Glutamatergic neuron (in vitro differentiated cells): ENCODE data around the gene SLC35B3. TPM values are rescaled to one million over a fixed set of nuclear protein-coding genes. Genes with fewer than 3 reads are reported as not detected.

Source experiments
- DNase-seq: peaks from one replicate; pipeline ENCODE4 v3.0.0; 2022
- H3K27ac Mint-ChIP-seq: one replicate; pipeline ENCODE4 v1.8.0; 2020; ENCODE audit warnings: mild to moderate bottlenecking, mixed read lengths, inconsistent platforms; ENCODE audit not compliant: unreplicated experiment
- H3K27me3 Mint-ChIP-seq: one replicate; pipeline ENCODE4 v1.8.0; 2020; ENCODE audit warnings: mild to moderate bottlenecking, moderate library complexity, mixed read lengths, inconsistent platforms; ENCODE audit not compliant: unreplicated experiment
- H3K36me3 Mint-ChIP-seq: one replicate; pipeline ENCODE4 v1.8.0; 2020; ENCODE audit warnings: mild to moderate bottlenecking, mixed read lengths, inconsistent platforms; ENCODE audit not compliant: unreplicated experiment
- H3K4me1 Mint-ChIP-seq: one replicate; pipeline ENCODE4 v1.8.0; 2020; ENCODE audit warnings: mild to moderate bottlenecking, low read depth, mixed read lengths, inconsistent platforms; ENCODE audit not compliant: unreplicated experiment
- H3K4me3 Mint-ChIP-seq: one replicate; pipeline ENCODE4 v1.8.0; 2020; ENCODE audit warnings: mild to moderate bottlenecking, mixed read lengths, inconsistent platforms; ENCODE audit not compliant: unreplicated experiment
- H3K9me3 Mint-ChIP-seq: one replicate; pipeline ENCODE4 v1.8.0; 2020; ENCODE audit warnings: mild to moderate bottlenecking, moderate library complexity, mixed read lengths, inconsistent platforms; ENCODE audit not compliant: unreplicated experiment
- total RNA-seq: library from RNA; stranded (reverse); fragmentation: NEBNext Ultra II Directional; extraction: Animal tissue kit (Norgen Biotek cat#: 25700); gene quantifications from one replicate; pipeline ENCODE4 v1.2.1, GENCODE V29; 2021; ENCODE audit not compliant: unreplicated experiment
- TF ChIP-seq, protein P1 (sequence below): fragments of 200-600 bp; sonication (generic); IDR thresholded peaks from one replicate; pipeline ENCODE4 v1.5.0; 2021; ENCODE audit not compliant: partially characterized antibody, unreplicated experiment

Gene SLC35B3
- total RNA-seq, 1 donor from 2014 or later: 12.4 TPM

DNA sequence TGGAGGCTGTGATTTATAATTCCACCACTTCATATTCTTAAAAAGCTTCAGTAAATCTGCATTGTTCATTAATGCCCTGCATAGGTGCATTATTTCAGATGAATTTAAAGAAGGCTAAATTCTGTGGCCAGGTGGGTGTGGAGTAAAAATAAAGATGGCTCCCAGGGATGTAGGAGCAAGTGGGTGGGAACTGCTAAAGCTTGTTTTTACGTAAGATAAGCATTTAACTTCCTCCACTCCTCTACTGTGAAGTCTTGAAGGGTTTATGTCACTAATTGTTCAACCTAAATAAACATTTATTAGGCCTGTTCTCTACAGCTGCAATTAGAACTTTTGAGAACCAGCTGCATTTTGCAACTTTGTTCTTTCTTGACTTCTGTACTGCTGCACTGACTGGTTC lies 6.8 kb upstream of the SLC35B3 start:
- Mint-ChIP-seq H3K27me3 (no peaks in the 10 kb centered on the region), H3K4me3 (no peak overlapping the region), H3K4me1 (no peaks in the 10 kb centered on the region), H3K36me3 (no peaks in the 10 kb centered on the region), H3K27ac (no peak overlapping the region), H3K9me3 (peaks cover 3% of the 10 kb centered on the region)
- TF ChIP-seq, protein P1, sequence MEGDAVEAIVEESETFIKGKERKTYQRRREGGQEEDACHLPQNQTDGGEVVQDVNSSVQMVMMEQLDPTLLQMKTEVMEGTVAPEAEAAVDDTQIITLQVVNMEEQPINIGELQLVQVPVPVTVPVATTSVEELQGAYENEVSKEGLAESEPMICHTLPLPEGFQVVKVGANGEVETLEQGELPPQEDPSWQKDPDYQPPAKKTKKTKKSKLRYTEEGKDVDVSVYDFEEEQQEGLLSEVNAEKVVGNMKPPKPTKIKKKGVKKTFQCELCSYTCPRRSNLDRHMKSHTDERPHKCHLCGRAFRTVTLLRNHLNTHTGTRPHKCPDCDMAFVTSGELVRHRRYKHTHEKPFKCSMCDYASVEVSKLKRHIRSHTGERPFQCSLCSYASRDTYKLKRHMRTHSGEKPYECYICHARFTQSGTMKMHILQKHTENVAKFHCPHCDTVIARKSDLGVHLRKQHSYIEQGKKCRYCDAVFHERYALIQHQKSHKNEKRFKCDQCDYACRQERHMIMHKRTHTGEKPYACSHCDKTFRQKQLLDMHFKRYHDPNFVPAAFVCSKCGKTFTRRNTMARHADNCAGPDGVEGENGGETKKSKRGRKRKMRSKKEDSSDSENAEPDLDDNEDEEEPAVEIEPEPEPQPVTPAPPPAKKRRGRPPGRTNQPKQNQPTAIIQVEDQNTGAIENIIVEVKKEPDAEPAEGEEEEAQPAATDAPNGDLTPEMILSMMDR: no peak
- DNase-seq: no peak

DNA sequence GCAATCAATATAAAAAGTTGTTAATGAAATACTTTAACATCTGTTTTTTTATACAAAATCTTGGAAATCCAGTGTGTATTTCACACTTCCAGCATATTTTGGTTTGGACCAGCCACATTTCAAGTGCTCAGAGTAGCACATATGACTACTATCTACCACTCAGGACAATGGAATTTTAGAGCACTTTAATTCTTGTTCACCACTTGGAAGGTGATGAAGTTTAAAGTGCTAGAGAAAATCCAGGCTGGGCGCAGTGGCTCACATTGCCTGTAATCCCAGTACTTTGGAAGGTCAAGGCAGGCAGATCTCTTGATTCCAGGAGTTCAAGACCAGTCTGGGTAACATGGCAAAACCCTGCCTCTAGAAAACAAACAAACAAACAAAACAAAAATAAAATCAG lies 6.1 kb upstream of the SLC35B3 start:
- H3K9me3 Mint-ChIP-seq: peaks cover 1% of the 10 kb centered on the region
- DNase-seq: no peak
- TF ChIP-seq, protein P1: no peak
- no peak overlapping the region for H3K27ac Mint-ChIP-seq
- H3K4me3 Mint-ChIP-seq: no peak overlapping the region
- H3K27me3 Mint-ChIP-seq: no peaks in the 10 kb centered on the region
- H3K36me3 Mint-ChIP-seq: no peaks in the 10 kb centered on the region
- no peaks in the 10 kb centered on the region for H3K4me1 Mint-ChIP-seq

- no peak for DNase-seq
- Mint-ChIP-seq H3K4me1 (peaks cover 3% of the 10 kb centered on the region), H3K4me3 (no peak overlapping the region), H3K27me3 (no peaks in the 10 kb centered on the region), H3K36me3 (no peaks in the 10 kb centered on the region), H3K27ac (no peak overlapping the region), H3K9me3 (peaks cover 1% of the 10 kb centered on the region)
- TF ChIP-seq, protein P1: no peak
Measured at GRCh38 chr6:8439601-8440268, 4.4 kb upstream of the SLC35B3 start.

GRCh38 chr6:8437813-8438212 lies 2.5 kb upstream of the SLC35B3 start:
- no peak for DNase-seq
- Mint-ChIP-seq H3K27me3 (no peaks in the 10 kb centered on the region), H3K27ac (no peak overlapping the region), H3K4me3 (no peak overlapping the region), H3K36me3 (no peaks in the 10 kb centered on the region), H3K9me3 (no peaks in the 10 kb centered on the region), H3K4me1 (peaks cover 11% of the 10 kb centered on the region)
- TF ChIP-seq, protein P1: no peak

DNA sequence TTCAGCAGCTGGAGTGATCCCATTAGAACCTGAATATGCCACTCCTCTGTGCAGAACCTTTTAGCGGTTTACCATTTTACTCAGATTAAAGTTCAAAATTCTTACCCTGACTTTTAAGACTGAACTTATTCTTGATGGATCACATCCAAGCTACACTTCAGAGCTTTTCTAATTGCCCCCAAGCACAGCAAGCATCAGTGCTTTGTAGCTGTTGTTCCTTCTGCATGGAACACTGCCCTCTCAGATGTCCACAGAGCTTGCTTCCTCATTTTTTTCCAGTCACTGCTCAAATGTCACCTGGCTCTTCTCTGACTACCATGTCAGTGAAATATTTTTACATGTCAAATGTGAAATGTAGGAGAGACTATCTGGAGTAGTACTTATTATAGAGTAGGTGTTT lies 1.6 kb upstream of the SLC35B3 start:
- Mint-ChIP-seq H3K27ac (no peak overlapping the region), H3K27me3 (no peaks in the 10 kb centered on the region), H3K36me3 (no peaks in the 10 kb centered on the region), H3K4me1 (peaks cover 13% of the 10 kb centered on the region), H3K9me3 (no peaks in the 10 kb centered on the region), H3K4me3 (peak overlapping the region; percentile 34)
- TF ChIP-seq, protein P1: no peak
- no peak for DNase-seq
